Breast epithelium (tissue), 3 donors: ENCODE results near the gene SKA1.

ENCODE experiments used
- POLR2AphosphoS5 ChIP-seq, 3 donors: sonication (generic); formaldehyde crosslinking; IDR thresholded peaks; one replicate each; pipeline ENCODE4 v1.6.1; 2017; ENCODE audit warnings: antibody characterized with exemption in 3 of 3
- TF ChIP-seq, protein P1 (sequence below), 3 donors: fragments of 450-650 bp; IDR thresholded peaks; one replicate each; pipeline ENCODE4 v1.5.1; 2016 to 2017; ENCODE audit warnings: antibody characterized with exemption in 3 of 3, mild to moderate bottlenecking in 3 of 3, moderate library complexity in 3 of 3

GRCh38 chr18:50428531-50429206, 53.8 kb downstream of the SKA1 start:
- no peak for TF ChIP-seq POLR2AphosphoS5 (IDR thresholded peaks at IDR 0.05)
- TF ChIP-seq, protein P1, sequence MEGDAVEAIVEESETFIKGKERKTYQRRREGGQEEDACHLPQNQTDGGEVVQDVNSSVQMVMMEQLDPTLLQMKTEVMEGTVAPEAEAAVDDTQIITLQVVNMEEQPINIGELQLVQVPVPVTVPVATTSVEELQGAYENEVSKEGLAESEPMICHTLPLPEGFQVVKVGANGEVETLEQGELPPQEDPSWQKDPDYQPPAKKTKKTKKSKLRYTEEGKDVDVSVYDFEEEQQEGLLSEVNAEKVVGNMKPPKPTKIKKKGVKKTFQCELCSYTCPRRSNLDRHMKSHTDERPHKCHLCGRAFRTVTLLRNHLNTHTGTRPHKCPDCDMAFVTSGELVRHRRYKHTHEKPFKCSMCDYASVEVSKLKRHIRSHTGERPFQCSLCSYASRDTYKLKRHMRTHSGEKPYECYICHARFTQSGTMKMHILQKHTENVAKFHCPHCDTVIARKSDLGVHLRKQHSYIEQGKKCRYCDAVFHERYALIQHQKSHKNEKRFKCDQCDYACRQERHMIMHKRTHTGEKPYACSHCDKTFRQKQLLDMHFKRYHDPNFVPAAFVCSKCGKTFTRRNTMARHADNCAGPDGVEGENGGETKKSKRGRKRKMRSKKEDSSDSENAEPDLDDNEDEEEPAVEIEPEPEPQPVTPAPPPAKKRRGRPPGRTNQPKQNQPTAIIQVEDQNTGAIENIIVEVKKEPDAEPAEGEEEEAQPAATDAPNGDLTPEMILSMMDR (IDR thresholded peaks at IDR 0.05), result no peak
